ENCODE data around the gene TACC2.
"Not testable (repeated sequence)": the region's sequence is repeated elsewhere in the genome, so short reads cannot be mapped to it uniquely, and the experiment has no call there.

Gene TACC2

DNA sequence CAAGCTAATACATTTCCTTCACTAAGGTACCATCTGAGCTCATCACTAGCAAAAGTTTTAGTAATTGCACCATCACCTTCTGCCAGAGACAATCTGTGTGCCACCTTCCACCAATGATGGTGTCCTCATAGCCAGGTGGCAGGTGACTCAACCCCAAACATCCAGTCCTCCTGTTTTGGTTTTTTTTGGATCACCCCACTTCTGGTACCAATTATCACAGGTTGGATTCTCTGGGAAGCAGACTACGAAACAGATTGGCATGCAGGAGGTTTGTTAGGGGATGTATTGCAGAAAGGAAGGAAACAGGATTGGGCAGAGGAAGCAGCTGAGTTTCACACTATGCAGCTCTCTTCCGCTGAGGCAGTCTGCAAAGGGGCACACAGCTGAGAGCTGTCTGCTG is 4.5 kb upstream of the TACC2 start:
- no peak for DNase-seq

- DNase-seq: no peak
Observed at GRCh38 chr10:121990015-121990677, 1.2 kb downstream of the TACC2 start.

GRCh38 chr10:121991727-121992126 is 2.8 kb downstream of the TACC2 start:
- DNase-seq: not testable (repeated sequence)

DNA sequence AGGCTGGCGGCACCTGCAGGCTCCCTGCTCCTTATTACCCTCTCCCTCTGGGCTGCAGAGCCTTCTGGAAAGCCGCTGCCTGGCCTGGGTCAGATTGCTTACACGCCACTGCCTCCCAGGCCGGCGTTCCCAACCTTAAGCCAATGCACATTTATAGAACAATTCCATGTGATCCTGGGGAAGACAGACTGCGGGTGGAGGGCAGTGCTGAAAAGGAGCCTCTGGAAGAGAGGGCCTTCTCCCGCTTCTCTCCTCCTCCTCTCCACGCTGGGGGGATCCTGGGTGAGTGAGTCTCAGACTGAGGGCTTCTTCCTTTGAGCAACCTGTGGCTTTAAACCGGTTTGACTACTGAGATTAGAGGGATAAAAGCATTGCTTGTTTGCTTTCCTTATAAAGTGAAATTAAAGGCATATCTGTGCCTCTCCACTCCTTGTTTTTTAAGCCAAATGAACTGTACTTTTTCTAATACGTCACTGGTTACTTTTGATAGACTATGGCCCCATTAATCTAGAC is 5.5 kb downstream of the TACC2 start:
- DNase-seq: no peak

- no peak for DNase-seq
Observed at GRCh38 chr10:121998462-121998861, 9.5 kb downstream of the TACC2 start.

GRCh38 chr10:121999301-121999700 is 10.3 kb downstream of the TACC2 start:
- DNase-seq: no peak

- no peak for DNase-seq
Observed at GRCh38 chr10:122001698-122002097, 12.7 kb downstream of the TACC2 start.

DNA sequence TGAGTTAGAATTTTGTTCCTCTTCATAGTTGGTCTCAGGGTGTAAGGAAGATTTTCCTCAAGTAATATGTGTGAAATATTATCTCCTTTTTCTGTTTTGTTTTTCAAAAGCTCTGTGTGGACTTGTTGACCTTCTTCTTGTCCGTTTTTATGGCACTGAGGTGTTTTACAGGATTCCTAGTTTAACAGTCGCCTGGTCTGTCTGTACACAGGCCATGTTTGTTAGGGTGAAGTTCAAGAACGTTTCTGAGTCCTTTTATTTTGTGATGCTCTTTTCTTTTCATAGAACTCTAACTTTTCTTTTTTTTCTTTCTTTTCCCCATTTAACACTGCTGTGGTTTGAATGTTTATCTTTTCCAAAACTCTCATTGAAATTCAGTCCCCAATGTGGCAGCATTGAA is 18.5 kb downstream of the TACC2 start:
- DNase-seq: no peak

- DNase-seq: no peak
Observed at GRCh38 chr10:122010405-122011050, 21.6 kb downstream of the TACC2 start.

- DNase-seq: no peak
Observed at GRCh38 chr10:122012731-122013130, 23.8 kb downstream of the TACC2 start.

DNA sequence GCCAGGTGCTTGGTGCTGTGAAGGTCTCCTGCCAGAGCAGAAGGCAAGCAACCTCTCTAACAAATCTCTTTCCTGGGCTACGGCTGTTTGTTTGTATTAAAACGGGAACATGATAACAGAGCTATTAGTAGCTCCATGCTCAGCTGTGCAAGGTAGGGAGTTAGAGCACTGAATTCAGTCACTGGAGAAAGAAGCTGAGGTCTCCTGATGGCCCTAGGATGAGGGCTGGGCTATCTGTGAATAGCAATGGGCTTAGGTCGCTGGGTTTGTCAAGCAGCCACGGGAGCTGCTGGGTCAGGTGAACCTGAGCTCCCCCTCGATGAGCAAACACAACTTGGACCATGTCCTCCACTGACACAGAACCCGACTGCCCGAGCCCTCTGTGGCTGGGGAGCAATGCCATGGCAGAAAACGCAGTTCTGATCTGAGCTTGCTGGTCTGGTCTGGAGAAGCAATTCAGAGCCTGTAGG is 24.4 kb downstream of the TACC2 start:
- DNase-seq: no peak

- DNase-seq: no peak
Observed at GRCh38 chr10:122014652-122015248, 25.8 kb downstream of the TACC2 start.

DNA sequence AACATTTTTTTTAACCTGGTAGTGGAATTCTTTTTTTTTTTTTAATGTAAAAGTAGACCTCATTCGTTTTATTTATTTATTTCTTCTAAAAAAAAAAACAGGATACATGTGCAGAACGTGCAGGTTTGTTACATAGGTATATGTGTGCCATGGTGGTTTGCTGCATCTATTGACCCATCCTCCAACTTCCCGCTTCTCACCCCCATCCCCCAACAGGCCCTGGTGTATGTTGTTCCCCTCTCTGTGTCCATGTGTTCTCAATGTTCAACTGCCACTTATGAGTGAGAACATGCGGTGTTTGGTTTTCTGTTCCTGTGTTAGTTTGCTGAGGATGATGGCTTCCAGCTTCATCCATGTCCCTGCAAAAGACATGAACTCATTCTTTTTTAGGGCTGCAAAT is 29.0 kb downstream of the TACC2 start:
- DNase-seq: not testable (repeated sequence)

- no peak for DNase-seq
Observed at GRCh38 chr10:122018491-122018890, 29.5 kb downstream of the TACC2 start.

- no peak for DNase-seq
Observed at GRCh38 chr10:122018951-122019413, 30.0 kb downstream of the TACC2 start.

DNA sequence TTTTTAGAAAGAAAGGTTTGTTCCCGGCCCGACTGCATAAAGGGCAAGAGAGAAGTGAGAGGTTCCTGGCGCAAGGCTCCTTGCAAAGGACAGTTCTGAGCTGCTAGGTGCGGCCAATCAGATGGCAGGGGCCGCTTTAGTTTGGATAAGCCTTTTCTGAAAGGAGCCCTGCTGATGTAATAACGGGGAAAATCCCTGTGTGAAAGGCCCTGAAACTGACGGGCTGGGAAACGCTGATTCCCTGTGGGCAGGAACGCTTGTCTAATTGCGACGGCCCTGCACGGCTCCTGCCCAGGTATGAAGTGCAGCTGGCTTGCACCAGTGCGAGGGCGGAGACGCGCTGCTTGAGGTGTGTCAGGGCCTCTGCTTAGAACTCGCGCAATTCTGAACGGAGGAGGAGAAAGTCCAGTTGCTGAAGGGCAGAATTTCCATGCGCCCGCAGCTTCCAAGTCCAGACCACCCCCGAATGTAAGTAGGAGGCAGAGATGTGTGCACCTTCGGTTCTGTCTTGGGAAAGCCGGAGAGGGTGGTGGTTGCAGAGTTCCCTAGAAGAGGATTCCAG is 30.5 kb downstream of the TACC2 start:
- no peak for DNase-seq

GRCh38 chr10:122020226-122020625 is 31.3 kb downstream of the TACC2 start:
- DNase-seq: no peak

GRCh38 chr10:122021379-122021778 is 32.4 kb downstream of the TACC2 start:
- DNase-seq: no peak

GRCh38 chr10:122021828-122022227 is 32.9 kb downstream of the TACC2 start:
- no peak for DNase-seq

- no peak for DNase-seq
Observed at GRCh38 chr10:122022276-122022675, 33.3 kb downstream of the TACC2 start.

GRCh38 chr10:122023257-122023656 is 34.3 kb downstream of the TACC2 start:
- DNase-seq: not testable (repeated sequence)

DNA sequence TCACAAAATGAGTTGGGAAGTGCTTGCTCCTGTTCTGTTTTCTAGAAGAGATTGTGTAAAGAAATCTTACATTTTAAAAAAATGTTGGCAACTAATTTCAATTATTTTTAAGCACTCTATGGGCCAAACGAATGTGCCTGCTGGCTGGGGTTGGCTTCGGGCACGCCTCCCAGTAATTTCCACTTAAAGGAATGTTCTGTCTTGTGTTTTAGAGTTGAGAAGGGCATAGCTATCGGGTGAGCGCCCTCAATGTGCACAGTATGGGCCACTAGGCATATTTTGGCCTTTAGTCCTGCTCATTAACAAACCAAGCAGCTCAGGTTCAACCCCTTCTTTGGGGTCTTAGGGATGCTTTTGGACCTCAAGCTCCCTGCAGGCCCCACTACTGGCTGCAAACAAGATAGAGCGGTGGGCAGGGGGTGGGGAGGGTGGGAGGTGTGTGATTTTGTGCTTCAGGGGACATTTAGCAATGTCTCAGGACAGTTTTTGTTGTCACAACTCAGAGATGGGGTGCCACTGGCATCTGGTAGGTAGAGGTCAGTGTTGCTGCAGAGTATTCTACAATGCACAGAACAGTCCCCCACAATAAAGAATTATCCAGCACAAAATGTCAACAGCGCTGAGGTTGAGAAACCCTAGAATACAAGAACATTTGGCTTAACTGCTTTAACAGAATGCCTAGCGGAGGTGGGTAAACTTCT is 40.7 kb downstream of the TACC2 start:
- DNase-seq: no peak

DNA sequence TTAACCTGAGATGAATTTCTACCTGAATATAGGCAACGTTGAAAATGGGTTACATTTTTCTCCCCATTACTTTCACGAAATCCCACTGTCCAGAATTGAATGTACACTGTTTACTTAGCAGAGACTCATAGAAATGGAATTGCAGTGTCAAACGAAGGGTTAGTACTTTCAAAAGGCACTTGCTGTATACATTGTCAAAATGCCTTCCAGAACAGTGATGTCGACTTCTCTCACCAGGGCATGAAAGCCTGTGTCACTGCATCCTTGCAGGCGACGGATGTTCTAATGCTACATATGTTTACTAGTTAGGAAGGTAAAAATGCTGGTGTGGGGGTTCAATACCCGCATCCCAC is 41.2 kb downstream of the TACC2 start:
- no peak for DNase-seq

All from activated naive CD4-positive, alpha-beta T cell (primary cell).